ENCODE measurements around the gene ZMAT5.

Gene ZMAT5

GRCh38 chr22:29766632-29767170 is at the start of gene ZMAT5:
Gene ZMAT5 (minus strand): TSS chr22:29767007. CDS start chr22:29748544, 18,463 bp downstream.
- peak; percentile 96 for DNase-seq

DNA sequence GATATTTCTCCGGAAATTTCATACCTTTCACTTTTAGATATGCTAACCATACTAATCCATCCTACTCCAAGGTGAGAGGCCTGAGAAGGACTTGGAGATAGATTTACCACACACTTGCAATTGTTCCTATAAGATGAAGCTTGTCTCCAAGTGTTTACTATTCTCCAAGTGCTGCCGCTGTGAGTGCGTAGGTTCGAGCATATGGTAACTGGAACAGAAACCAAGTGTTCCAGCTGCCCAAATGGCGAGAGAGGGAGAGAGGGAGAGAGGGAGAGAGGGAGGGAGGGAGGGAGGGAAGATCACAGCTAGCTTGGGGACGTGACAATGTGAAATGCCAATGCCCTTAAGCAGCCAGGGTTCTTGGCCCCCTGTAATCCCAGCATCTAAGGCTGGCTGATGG is 49.7 kb upstream of the ZMAT5 start:
- DNase-seq = no peak

DNA sequence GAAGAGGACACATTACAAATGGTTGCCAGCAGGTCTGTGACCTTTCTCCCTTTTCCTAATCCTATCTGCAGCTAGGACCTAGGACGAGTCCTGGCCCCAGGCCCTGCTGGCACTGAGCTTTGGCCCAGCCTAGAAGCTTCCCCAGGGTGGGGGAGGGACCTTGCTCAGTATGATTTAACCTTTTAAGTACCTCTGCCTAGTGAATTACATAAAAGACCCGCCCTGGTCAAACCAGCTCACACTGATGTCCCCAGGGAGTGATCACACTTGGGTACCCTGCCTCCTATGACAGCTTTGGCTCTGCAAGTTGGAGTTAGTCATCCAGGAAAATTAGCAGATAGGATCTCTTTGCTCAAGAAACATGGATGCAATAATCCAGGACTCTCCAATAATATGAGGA is 49.3 kb upstream of the ZMAT5 start:
- no peak for DNase-seq

- DNase-seq = no peak
These were observed 48.8 kb upstream of the ZMAT5 start for GRCh38 chr22:29815580-29815979.

- no peak for DNase-seq
These were observed 47.2 kb upstream of the ZMAT5 start for GRCh38 chr22:29814003-29814402.

DNA sequence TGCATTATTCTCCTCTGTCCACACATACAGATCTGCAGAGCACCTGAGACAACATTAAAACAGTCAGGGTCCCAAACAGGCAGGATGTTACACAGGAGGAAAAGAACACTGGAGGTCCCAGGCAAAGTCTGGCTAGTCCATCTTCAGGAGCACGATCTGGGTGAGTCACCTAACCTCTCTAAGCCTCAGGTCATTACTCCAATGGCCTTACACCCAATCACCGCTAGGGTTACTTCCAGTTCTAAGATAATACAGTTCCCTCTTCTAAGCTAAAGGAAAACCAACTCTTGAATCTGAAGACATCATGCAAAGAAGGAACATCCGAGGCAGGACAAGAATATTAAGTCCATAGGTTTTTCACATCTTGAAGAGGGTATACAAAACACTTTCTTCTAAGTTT is 46.8 kb upstream of the ZMAT5 start:
- no peak for DNase-seq

DNA sequence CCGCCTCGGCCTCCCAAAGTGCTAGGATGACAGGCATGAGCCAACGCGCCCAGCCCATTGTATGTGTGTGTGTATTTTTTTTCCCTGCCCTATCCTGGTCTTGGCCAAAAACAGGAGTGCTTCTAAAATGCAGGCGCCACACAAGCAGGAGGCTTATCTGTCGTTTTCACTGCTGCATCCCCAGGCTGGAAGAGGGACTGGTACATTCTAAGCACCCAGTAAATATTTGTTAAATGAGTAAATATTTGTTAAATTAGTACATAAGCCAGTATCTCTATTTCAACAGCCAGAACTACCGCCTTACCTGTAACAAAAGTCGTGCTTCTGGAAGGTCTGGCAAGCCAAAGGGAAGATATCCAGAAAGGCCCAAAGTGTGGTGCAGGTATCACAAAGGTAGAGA is 46.3 kb upstream of the ZMAT5 start:
- no peak for DNase-seq

DNA sequence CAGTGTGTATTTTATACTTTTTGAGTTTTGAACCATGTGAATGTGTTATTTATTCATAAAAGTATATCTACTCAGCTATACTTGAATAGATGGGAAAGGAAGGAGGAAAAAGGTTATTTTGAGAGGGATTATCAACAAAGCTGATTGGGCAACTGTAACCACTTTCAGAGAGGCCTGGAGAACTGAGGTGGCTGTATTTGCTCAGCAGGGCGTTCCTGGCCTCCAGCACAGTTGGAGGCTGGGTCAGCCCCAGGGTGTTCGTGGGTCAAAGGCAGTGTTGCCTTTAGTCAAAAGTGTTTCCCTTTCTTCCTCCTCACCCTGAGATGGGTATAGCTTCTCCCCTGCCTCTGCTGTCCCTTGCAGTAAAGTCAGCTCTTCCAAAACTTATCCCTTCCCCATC is 44.6 kb upstream of the ZMAT5 start:
- DNase-seq = no peak

DNA sequence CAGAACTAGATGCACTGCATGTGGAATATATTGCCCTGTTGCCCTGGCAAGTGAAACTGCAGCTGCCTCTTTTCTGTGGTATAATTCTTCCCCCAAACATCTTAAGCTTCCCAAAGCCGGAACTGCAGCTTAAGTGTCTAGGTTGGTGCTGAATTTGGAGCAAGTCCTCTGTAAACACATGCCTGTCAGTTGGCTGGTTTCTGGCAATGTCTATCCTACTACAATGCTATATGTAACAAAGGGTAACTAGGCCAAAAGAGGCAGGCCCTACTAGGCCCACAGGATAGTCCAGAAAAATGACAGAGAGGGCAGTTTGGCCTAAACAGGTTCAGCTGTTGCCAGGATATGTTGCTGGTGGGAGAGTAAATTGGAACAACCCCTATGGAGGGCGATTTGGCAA is 43.4 kb upstream of the ZMAT5 start:
- DNase-seq = no peak

GRCh38 chr22:29806196-29806595 is 39.4 kb upstream of the ZMAT5 start:
- DNase-seq = no peak

GRCh38 chr22:29804985-29805384 is 38.2 kb upstream of the ZMAT5 start:
- DNase-seq = no peak

DNA sequence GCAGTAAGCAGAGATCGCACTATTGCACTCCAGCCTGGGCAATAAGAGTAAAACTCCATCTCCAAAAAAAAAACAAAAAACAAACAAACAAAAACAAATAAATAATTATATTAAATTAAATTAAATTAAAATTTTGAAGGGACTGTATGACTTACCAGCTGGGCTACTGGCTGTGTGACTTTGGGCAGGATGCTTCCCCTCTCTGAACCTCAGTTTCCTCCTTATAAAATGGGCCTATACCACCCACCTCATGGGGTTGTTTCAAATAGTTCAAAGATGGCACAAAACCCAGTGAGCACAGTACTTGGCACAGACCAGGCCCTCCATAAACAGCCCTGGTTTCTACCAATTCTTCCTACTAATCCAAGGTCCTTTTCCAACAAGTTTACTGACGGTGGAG is 36.4 kb upstream of the ZMAT5 start:
- DNase-seq = no peak

- no peak for DNase-seq
These were observed 35.0 kb upstream of the ZMAT5 start for GRCh38 chr22:29801796-29802195.

DNA sequence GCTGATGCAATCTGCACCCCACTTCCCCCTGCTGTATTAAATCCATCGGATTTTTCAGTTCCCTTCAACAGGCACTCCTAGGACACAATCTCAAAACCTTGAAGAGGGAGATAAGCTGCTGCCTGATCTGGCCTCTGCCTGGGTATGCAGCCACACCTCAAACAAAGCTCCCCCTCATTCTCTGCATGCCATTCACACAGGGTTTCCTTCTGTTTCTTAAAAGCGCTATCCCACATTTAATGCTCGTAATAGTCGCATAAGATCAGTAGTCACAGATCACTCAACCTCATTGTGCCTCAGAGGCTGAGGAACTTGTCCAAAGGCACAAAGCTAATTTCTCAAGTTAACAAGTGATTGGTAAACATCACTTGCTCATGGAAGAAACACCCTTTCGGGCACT is 34.3 kb upstream of the ZMAT5 start:
- no peak for DNase-seq

DNA sequence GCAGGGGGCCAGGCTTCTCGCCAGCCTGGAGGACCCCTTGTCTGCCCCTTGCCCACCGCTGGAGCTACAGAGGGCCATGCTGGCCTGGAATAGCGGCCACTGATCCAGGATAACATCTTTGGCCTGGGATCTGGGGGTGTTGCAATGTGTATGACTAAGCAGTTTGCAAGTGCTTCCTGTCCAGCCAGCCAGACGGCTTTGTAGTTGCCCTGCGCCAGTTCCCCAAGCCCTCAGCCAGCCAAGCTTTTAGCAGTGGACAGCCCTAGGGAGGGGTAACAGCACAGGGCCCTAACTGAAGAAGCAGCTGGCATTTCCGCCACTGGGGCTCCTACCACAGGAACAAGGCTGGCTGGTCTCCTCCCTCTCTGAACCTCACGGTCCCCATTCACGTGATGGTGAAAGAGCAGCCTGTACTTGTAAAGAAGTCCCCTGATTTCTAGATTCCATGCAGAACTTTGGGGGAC is 32.4 kb upstream of the ZMAT5 start:
- DNase-seq = no peak

DNA sequence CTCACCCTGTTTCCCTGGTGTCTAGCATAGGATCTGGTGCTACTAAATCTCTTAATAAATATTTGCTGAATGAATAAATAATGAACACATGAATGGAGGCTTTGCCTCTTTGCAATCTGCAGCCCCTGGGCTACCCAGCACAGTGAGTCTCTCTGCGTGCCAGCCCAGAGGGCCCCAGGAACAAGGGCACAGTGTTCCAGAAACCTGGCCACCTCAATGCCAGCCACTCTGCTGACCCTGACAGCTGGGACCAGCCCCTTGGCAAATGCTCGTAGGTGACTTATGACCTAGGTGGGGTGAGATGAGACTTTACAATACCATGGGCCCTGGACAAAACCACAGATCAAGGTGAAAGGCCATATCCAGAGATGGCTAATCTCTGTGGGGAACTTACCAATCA is 32.0 kb upstream of the ZMAT5 start:
- DNase-seq = no peak

DNA sequence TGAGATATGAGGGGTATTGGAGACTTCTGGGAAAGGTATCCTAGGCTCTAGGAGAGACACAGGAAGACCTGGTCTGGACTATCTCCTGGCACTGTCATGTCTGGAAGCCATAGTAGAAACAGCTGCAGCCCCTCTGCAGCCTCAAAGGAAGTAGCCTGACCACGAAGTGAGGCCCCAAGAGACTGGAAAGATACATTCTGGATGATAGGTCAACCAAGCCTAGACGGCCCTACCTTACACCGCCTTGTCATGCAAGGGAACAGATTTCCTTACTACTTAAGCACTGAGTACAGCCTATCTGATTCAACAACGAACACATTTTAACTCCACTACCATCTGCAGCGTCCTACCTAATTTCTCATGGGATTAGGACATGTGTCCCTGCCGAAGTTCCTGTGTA is 31.5 kb upstream of the ZMAT5 start:
- no peak for DNase-seq

GRCh38 chr22:29797351-29797750 is 30.5 kb upstream of the ZMAT5 start:
- DNase-seq = no peak

- no peak for DNase-seq
These were observed 28.9 kb upstream of the ZMAT5 start for GRCh38 chr22:29795663-29796062.

DNA sequence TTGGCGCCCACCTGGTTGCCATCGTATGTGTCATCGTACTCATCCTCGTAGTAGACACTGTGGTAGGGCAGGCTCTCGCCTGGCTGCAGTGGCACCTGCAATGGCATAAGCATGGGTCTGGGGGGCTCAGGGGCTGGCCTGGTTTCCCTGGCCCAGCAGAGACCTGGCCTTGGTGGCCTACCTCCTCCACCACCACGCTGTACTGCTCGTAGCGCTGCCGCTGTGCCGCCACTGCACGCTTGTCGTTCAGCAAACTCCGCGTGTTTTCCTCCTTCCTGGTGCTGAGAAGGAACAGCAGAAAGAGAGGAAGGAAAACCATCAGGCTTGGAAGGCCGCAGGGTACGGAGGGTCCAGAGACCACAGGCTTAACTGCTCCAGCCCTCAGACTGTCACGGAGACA is 26.6 kb upstream of the ZMAT5 start:
- no peak for DNase-seq

- no peak for DNase-seq
These were observed 23.3 kb upstream of the ZMAT5 start for GRCh38 chr22:29790061-29790460.

DNA sequence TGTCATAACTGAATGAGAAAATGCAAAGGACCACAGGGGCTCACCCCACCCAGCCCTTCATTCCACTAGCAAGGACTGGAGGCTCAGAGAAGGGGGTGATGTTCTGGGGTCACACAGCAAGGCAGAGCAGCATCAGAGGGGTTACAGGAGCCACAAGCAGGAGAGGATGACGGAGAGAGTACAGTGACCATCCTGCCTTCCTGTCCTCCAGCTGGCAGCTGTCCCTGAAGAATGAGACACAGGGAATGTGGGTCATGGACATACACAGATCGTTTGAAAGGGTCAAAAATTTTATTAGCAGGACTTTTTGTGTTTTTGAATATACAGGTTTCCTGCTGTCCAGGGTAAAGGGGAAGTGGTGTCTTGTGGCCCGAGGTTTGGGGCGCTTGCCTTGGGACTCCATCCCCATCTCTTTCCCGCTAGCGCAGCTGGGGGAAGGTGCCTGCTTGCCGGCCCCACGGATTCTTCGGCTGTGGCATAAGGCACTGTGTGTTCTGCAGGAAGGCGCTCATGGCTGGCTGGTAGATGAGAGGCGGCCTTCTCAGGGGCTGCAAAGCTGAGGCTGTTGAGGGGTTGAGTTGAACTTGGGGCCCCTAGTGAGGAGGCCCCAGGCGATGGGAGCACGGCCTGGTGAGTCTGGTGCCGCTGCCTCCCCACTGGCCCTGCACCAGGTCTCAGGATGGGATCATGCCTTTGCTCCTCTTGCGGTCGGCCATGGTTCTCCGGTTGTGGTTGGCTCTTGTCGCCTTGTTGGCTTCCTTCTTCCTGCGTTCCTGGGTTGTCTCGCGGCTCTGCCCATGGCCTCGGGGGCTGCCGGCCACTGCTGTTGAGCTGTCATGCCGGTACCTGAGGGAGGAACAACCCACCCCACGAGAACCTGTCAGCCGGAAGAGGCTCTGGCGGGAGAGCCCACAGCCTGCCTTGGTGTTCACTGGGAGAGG is 21.8 kb upstream of the ZMAT5 start:
- no peak for DNase-seq

DNA sequence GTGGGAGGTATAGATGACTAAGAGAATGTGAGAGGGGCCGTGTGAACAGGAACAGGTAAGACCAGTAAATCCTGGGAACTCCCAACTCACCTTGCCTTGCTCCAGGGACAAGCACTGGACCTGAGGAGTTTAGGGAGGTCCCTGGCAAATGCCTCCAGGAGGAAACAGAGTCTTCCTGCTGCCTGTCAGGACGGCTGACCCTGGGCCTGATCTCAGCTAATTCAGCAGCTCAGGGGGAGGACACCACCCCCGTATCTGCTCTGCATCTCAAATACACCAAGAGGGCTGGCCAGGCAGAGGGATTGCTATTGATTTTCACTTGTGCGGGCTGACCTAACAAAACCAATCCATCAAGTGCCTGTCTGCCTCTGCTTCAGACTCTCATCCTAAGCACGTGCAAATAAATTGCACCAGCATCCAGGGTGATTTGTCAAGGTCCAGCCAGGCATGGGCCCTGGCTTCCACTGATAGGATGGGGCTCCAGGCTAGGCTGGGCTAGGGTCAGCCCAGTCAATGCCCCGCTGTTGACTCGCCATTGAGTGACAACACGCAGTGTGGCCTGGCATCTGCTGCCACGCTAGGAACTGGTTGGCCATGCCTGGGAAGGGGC is 20.7 kb upstream of the ZMAT5 start:
- no peak for DNase-seq

DNA sequence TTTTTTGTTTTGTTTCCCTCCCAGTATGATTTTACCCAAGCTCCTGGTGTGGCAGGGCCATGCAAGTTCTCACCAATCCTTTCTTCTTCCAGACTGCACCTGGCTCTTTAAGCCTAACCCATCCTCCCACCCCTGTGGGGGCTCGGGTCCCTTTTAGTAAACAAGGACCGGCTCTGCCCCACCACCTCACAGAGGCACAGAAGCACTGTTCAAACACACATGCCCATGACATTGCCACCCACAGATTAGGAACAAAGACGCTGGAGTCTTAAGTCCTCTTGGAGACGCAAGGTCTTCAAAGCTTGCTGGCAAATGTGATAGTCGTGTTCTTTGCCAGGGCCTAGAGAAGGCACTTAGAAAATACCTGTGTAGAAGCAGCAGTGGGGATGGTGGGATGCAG is 19.2 kb upstream of the ZMAT5 start:
- no peak for DNase-seq
